ENCODE data around the gene SCAMP2. TPM values are rescaled to one million over a fixed set of nuclear protein-coding genes. Genes with fewer than 3 reads are reported as not detected.

The SCAMP2 gene
- total RNA-seq, 1 experiment from 2014 or later, result 50.2 TPM

DNA sequence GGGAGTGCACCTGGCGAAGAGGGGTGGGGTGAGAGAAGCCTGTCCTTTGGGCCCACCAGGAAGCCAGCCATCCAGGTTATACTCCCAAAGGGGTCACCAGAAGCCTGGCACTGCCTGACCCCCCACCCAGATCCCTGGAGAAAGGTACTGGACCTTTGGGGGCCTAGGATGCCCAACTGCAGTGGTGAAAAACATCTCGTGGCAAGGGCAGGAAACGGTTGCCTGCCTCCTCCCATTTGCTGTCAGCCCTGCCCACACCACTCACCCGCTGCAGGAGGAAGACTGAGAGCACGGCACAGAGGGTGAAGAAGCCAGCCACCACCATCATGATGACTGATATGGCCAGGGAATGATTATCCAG lies 28.0 kb downstream of the SCAMP2 start:
- Histone ChIP-seq H2BK5ac (ENCODE audit: insufficient read length, low read length) (no peak overlapping the region), H2BK15ac (ENCODE audit: low read depth, low read length) (no peak overlapping the region), H4K5ac (ENCODE audit: insufficient read length, low read depth, low read length) (no peak overlapping the region), H3K9ac (ENCODE audit: extremely low read depth, insufficient read length, low read length) (no peak overlapping the region), H3K27me3 (ENCODE audit: insufficient read depth, low read length) (no peaks in the 10 kb centered on the region), H4K91ac (ENCODE audit: insufficient read length, low read depth, low read length) (no peak overlapping the region), H3K79me1 (ENCODE audit: insufficient read depth, low read depth, low read length, poor library complexity, severe bottlenecking) (no peaks in the 10 kb centered on the region), H3K23me2 (ENCODE audit: insufficient read length, low read depth, low read length, poor library complexity, severe bottlenecking) (peaks cover 6% of the 10 kb centered on the region), H3K56ac (ENCODE audit: insufficient read length, low read depth, low read length) (no peak overlapping the region), H2BK12ac (ENCODE audit: insufficient read length, low read depth, low read length) (no peak overlapping the region), H3K27ac (ENCODE audit: insufficient read length, low read depth, low read length) (no peak overlapping the region), H3K23ac (ENCODE audit: insufficient read length, low read depth, low read length) (no peak overlapping the region), H3T11ph (ENCODE audit: low read length) (no peak overlapping the region), H4K8ac (replicated peaks; ENCODE audit: insufficient read length, low read depth, low read length) (no peak overlapping the region), H3K4me1 (ENCODE audit: insufficient read depth, low read length) (no peaks in the 10 kb centered on the region; the same call in 1 of the 2 replicates), H2BK120ac (ENCODE audit: low read depth, low read length, poor library complexity, severe bottlenecking) (no peak overlapping the region), H3K9me3 (ENCODE audit: control insufficient read depth, low read depth, low read length) (no peaks in the 10 kb centered on the region), H3K4ac (ENCODE audit: low read depth, low read length) (no peak overlapping the region), H4K20me1 (ENCODE audit: control insufficient read depth, insufficient read depth, insufficient read length) (no peaks in the 10 kb centered on the region), H2AFZ (ENCODE audit: low read length) (no peak overlapping the region), H3K4me2 (ENCODE audit: insufficient read depth, insufficient read length, low read length) (no peak overlapping the region), H3K79me2 (ENCODE audit: insufficient read depth, low read length) (no peaks in the 10 kb centered on the region), H2AK5ac (ENCODE audit: insufficient read length, low read length) (no peak overlapping the region), H3K14ac (ENCODE audit: insufficient read depth, low read length) (no peak overlapping the region), H2BK20ac (ENCODE audit: low read depth, low read length, poor library complexity, severe bottlenecking) (no peak overlapping the region), H3K18ac (ENCODE audit: insufficient read length, low read depth, low read length) (no peak overlapping the region)
- H3K27ac Mint-ChIP-seq, result peak overlapping the region in 1 of 3 experiments; percentile 65; a peak in 2 of 7 replicates
- no peaks in the 10 kb centered on the region for H3K27me3 Mint-ChIP-seq (ENCODE audit: low read depth)
- H3K4me3 Mint-ChIP-seq, result no peak overlapping the region
- H3K4me1 Mint-ChIP-seq, result peaks cover 19 to 33% of the 10 kb centered on the region in 2 experiments
- DNase-seq, result no peak
- no peaks in the 10 kb centered on the region for H3K9me3 Mint-ChIP-seq
- no CpG with 5 or more reads among the region's 5 CpGs for WGBS (ENCODE audit: extremely low coverage, insufficient read length, low lambda C conversion rate)
- H3K36me3 Mint-ChIP-seq (ENCODE audit: insufficient read depth in 1 of 3, low read depth in 3 of 3), result peaks cover 10 to 51% (median 43%) of the 10 kb centered on the region in 3 experiments
- TF ChIP-seq, protein P1, sequence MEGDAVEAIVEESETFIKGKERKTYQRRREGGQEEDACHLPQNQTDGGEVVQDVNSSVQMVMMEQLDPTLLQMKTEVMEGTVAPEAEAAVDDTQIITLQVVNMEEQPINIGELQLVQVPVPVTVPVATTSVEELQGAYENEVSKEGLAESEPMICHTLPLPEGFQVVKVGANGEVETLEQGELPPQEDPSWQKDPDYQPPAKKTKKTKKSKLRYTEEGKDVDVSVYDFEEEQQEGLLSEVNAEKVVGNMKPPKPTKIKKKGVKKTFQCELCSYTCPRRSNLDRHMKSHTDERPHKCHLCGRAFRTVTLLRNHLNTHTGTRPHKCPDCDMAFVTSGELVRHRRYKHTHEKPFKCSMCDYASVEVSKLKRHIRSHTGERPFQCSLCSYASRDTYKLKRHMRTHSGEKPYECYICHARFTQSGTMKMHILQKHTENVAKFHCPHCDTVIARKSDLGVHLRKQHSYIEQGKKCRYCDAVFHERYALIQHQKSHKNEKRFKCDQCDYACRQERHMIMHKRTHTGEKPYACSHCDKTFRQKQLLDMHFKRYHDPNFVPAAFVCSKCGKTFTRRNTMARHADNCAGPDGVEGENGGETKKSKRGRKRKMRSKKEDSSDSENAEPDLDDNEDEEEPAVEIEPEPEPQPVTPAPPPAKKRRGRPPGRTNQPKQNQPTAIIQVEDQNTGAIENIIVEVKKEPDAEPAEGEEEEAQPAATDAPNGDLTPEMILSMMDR (conservative IDR thresholded peaks at IDR 0.05), result no peak
